OCI-LY3 (cell line): ENCODE measurements around the gene PUS7.
"Not testable (repeated sequence)": the region's sequence is repeated elsewhere in the genome, so short reads cannot be mapped to it uniquely, and the experiment has no call there.

Experiments used
- H2AFZ ChIP-seq: fragments of 200-600, 300-600 bp; shearing (Covaris generic); 2 replicates; pipeline ENCODE4 v1.6.0; 2014; ENCODE audit warnings: antibody characterized with exemption, low read depth, low read length
- H3K27ac ChIP-seq: fragments of 200-600, 300-600 bp; sonication (generic); 2 replicates; pipeline ENCODE4 v1.5.1; 2014; ENCODE audit warnings: mild to moderate bottlenecking, low read length, moderate library complexity, mixed read lengths
- H3K27me3 ChIP-seq: fragments of 200-600, 300-600 bp; sonication (generic); 2 replicates; pipeline ENCODE4 v1.6.1; 2014; ENCODE audit warnings: low read depth, low read length, mixed read lengths
- H3K36me3 ChIP-seq: fragments of 200-600, 300-600 bp; sonication (generic); replicated peaks from 2 replicates; pipeline ENCODE3; 2014; ENCODE audit warnings: low read depth, low read length, mixed read lengths
- H3K4me1 ChIP-seq: fragments of 300-600, 200-600 bp; sonication (generic); 2 replicates; pipeline ENCODE4 v1.6.1; 2014; ENCODE audit warnings: low read length, mixed read lengths
- H3K4me2 ChIP-seq: fragments of 200-600, 300-600 bp; sonication (generic); 2 replicates; pipeline ENCODE4 v1.6.1; 2014; ENCODE audit warnings: low read length, mixed read lengths
- H3K4me3 ChIP-seq: fragments of 300-600, 200-600 bp; sonication (generic); 2 replicates; pipeline ENCODE4 v1.5.1; 2014; ENCODE audit warnings: antibody characterized with exemption, mild to moderate bottlenecking, low read length, moderate library complexity
- H3K79me2 ChIP-seq: fragments of 300-600, 200-600 bp; shearing (Covaris generic); 2 replicates; pipeline ENCODE4 v1.6.1; 2014; ENCODE audit warnings: mild to moderate bottlenecking, low read length, mixed read lengths
- H3K9ac ChIP-seq: fragments of 300-600, 200-600 bp; shearing (Covaris generic); 2 replicates; pipeline ENCODE4 v1.6.0; 2014; ENCODE audit warnings: mild to moderate bottlenecking, low read length, moderate library complexity
- H3K9me3 ChIP-seq: fragments of 200-600, 300-600 bp; shearing (Covaris generic); 2 replicates; pipeline ENCODE4 v1.6.1; 2014; ENCODE audit warnings: low read length, mixed read lengths; ENCODE audit not compliant: insufficient read depth
- H4K20me1 ChIP-seq: fragments of 200-600, 300-600 bp; sonication (generic); 2 replicates; pipeline ENCODE4 v1.6.1; 2016; ENCODE audit warnings: low read length, mixed read lengths; ENCODE audit not compliant: insufficient read depth
- EZH2phosphoT487 ChIP-seq: fragments of 200-600 bp; shearing (Covaris generic); IDR thresholded peaks from 2 replicates; pipeline ENCODE4 v1.6.1; 2018; ENCODE audit warnings: antibody characterized with exemption, mixed run types, low read depth
- TF ChIP-seq, protein P1 (sequence below): fragments of 200-600, 300-600 bp; sonication (generic); IDR thresholded peaks from 2 replicates; pipeline ENCODE4 v1.5.1; 2014; ENCODE audit warnings: antibody characterized with exemption, low read length, low read depth

The PUS7 gene

DNA sequence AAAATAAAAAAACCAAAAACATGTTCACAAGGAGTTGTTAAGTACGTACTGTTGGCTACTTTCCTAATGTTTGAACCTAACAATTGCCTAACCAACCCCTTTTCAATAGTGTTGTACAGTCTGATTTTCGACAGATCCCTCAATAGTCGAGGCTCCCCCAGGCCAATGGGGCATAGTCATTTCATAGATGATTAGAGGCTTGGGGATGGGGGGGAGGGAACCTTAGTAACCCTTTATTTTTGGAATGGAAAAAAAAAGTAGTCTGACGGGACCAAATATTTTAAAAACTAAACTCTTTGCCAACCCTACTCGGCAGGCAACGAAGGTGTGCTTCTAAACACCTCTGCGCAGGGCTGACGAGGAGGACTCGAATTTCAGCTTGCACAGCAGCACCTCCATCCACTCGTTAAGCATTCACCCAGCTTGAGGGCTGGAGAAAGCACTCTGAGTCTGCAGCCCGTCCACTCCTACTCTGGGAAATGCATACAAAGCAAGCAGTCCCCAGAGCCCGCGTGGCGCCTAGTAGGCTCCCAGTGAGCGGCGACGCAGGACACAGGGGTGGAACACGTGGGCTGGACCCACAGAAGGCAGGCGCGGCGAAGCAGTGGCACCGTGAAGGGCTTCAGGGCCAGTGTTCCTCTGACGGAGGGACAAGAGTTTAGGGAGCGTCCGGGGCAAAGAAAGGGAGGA is 899 bp downstream of the PUS7 start:
- Histone ChIP-seq H3K79me2 (peaks cover 57% of the 10 kb centered on the region), H3K9ac (peak overlapping the region; percentile 73), H3K27ac (peak overlapping the region; percentile 20; the same call in 1 of the 2 replicates)

DNA sequence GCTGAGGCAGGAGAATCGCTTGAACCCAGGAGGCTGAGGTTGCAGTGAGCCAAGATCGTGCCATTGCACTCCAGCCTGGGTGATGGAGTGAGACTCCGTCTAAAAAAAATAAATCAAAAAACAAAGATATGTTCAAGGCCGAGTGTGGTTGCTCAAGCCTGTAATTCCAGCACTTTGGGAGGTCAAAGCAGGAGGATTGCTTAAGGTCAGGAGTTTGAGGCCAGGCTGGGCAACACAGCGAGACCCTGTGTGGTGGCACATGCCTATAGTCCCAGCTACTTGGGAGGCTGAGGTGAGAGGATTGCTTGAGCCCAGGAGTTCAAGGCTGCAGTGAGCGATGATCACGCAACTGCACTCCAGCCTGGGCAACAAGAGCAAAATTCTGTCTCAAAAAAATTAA is 1.5 kb downstream of the PUS7 start:
- not testable (repeated sequence) for H3K27ac ChIP-seq, H3K27me3 ChIP-seq, H3K4me1 ChIP-seq, H2AFZ ChIP-seq, H3K36me3 ChIP-seq, H3K9me3 ChIP-seq, H3K9ac ChIP-seq, H4K20me1 ChIP-seq
- Histone ChIP-seq H3K4me3 (peak overlapping the region; percentile 87), H3K79me2 (peaks cover 61% of the 10 kb centered on the region), H3K4me2 (peak overlapping the region; percentile 73)

More for the DNA sequence above, 899 bp downstream of the PUS7 start:
- peaks cover 8% of the 10 kb centered on the region; the same call in 1 of the 2 replicates for H3K4me1 ChIP-seq
- no peaks in the 10 kb centered on the region for H3K27me3 ChIP-seq
- H3K9me3 ChIP-seq, result no peaks in the 10 kb centered on the region
- peak overlapping the region; percentile 87 for H3K4me3 ChIP-seq
- peaks cover 3% of the 10 kb centered on the region; the same call in 1 of the 2 replicates for H4K20me1 ChIP-seq
- peak overlapping the region; percentile 28 for H2AFZ ChIP-seq
- TF ChIP-seq EZH2phosphoT487, result no peak
- TF ChIP-seq, protein P1, sequence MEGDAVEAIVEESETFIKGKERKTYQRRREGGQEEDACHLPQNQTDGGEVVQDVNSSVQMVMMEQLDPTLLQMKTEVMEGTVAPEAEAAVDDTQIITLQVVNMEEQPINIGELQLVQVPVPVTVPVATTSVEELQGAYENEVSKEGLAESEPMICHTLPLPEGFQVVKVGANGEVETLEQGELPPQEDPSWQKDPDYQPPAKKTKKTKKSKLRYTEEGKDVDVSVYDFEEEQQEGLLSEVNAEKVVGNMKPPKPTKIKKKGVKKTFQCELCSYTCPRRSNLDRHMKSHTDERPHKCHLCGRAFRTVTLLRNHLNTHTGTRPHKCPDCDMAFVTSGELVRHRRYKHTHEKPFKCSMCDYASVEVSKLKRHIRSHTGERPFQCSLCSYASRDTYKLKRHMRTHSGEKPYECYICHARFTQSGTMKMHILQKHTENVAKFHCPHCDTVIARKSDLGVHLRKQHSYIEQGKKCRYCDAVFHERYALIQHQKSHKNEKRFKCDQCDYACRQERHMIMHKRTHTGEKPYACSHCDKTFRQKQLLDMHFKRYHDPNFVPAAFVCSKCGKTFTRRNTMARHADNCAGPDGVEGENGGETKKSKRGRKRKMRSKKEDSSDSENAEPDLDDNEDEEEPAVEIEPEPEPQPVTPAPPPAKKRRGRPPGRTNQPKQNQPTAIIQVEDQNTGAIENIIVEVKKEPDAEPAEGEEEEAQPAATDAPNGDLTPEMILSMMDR, result no peak
- H3K36me3 ChIP-seq, result peaks cover 6% of the 10 kb centered on the region
- peak overlapping the region; percentile 73 for H3K4me2 ChIP-seq

DNA sequence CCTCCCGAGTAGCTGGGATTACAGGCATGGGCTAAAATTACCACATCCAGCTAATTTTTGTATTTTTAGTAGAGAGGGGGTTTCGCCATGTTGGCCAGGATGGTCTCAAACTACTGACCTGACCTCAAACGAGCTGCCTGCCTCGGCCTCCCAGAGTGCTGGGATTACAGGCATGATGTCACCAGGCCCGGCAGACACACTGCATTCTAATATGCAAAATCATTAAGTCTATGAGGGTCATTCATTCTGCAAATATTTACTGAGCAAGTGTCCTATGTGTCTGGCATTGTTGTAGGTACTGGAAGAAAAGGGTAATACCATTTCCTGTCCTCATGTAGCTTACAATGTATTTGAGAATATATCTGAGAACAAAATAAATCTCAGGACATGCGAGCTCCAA is 2.7 kb downstream of the PUS7 start:
- Histone ChIP-seq H3K27me3 (no peaks in the 10 kb centered on the region), H3K4me2 (no peak overlapping the region), H3K4me1 (peaks cover 8% of the 10 kb centered on the region; the same call in 1 of the 2 replicates), H3K36me3 (peaks cover 9% of the 10 kb centered on the region), H4K20me1 (peaks cover 3% of the 10 kb centered on the region; the same call in 1 of the 2 replicates), H3K9me3 (no peaks in the 10 kb centered on the region), H2AFZ (no peak overlapping the region), H3K79me2 (peaks cover 74% of the 10 kb centered on the region), H3K4me3 (no peak overlapping the region), H3K27ac (no peak overlapping the region), H3K9ac (no peak overlapping the region)
- TF ChIP-seq, protein P1, result no peak
- no peak for TF ChIP-seq EZH2phosphoT487

DNA sequence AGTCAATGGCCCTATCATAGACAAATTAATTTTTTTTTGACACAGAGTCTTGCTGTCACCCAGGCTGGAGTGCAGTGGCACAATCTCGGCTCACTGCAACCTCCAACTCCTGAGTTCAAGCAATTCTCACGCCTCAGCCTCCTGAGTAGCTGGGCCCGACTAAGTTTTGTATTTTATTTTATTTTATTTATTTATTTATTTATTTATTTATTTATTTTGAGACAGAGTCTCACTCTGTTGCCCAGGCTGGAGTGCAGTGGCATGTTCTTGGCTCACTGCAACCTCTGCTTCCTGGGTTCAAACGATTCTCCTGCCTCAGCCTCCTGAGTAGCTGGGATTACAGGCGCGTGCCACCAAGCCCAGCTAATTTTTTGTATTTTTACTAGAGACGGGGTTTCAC is 6.5 kb downstream of the PUS7 start:
- H3K9ac ChIP-seq, H3K4me3 ChIP-seq, H3K27me3 ChIP-seq, H4K20me1 ChIP-seq, H2AFZ ChIP-seq, H3K9me3 ChIP-seq, H3K27ac ChIP-seq, H3K4me2 ChIP-seq, H3K4me1 ChIP-seq: not testable (repeated sequence)
- Histone ChIP-seq H3K79me2 (peaks cover 91% of the 10 kb centered on the region), H3K36me3 (peaks cover 15% of the 10 kb centered on the region)

DNA sequence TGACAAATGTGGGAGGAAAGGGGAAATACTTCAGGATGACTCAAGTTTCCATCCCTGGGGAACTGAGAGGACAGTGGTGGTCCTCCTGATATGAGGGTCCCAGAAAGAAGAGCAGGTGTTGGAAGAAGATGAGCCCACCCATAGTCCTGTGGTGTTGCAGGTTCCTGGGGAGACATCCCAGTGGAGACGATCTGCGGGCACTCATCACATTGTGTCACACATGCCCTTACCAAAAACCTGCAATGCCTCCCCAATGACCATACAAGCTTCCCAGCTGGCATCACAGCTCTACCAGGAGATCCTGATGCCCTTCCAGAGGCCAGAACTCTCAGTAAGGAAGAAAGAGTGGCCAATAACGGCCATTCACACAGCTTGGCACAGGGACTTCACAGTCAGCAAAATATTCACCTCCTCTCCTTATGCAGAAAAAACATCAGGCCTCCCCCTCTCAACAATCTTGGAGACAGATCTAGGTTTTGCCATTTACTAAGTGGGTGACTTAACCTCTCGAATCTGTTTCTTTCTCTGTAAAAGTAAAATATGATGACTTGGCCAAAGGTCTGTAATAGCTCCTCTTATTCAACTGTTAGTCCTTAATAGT is 9.0 kb downstream of the PUS7 start:
- no peak for TF ChIP-seq EZH2phosphoT487
- TF ChIP-seq, protein P1, result no peak
- Histone ChIP-seq H3K9me3 (no peaks in the 10 kb centered on the region), H3K4me1 (peaks cover 7% of the 10 kb centered on the region), H3K36me3 (peaks cover 13% of the 10 kb centered on the region), H3K4me2 (no peak overlapping the region), H2AFZ (no peak overlapping the region), H3K9ac (no peak overlapping the region), H3K27me3 (no peaks in the 10 kb centered on the region), H4K20me1 (peaks cover 5% of the 10 kb centered on the region; the same call in 1 of the 2 replicates), H3K79me2 (peaks cover 90% of the 10 kb centered on the region), H3K4me3 (no peak overlapping the region), H3K27ac (no peak overlapping the region)
